ENCODE data around the gene CCNI. TPM values are rescaled to one million over a fixed set of nuclear protein-coding genes. Genes with fewer than 3 reads are reported as not detected.

CCNI gene
- total and polyA plus RNA-seq, 4 donors: 36.2 to 87.5 (median 62.3) TPM

DNA sequence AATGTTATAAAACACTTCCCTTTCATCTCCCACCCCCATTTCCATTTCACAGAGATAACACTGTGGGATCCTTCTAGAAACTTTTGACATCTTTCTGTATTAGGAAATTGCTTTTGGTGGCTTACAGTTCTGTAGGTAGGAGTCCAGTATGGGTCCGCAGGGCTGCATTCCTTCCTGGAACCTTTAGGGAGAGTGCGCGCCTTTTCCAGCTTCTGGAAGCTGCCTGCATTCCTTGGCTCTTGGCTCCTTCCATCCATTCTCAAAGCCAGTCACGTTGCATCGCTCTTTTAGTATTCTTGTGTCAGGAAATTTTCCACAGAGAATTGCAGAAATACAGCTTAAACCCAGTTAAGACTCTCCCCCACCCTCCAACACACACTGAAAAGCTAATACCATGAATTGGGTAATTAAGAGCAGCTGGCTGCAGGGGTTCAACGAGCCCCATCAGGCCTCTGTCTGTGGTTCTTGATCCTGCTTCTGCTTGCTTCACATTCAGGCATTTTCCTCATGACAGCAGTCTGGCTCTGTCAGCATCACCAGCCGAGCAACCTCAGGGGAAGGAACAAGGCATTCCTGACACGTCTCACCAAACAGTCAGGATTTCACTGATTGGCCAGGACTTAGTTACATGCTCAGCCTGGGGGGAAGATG is 77.4 kb downstream of the CCNI start:
- Histone ChIP-seq H3K9ac (ENCODE audit: low read depth in 1 of 2, low read length in 2 of 2) (no peak overlapping the region), H3K27me3 (ENCODE audit: control insufficient read depth in 4 of 4, insufficient read depth in 4 of 4, low read length in 3 of 4) (no peaks in the 10 kb centered on the region), H3K4me1 (ENCODE audit: control insufficient read depth in 4 of 4, insufficient read depth in 4 of 4, low read length in 3 of 4) (no peaks in the 10 kb centered on the region), H3K9me3 (ENCODE audit: control insufficient read depth in 4 of 4, low read length in 3 of 4) (no peaks in the 10 kb centered on the region), H3K36me3 (ENCODE audit: control insufficient read depth in 4 of 4, insufficient read depth in 3 of 4, low read depth in 1 of 4, low read length in 3 of 4) (peaks cover 0 to 17% (median 11%) of the 10 kb centered on the region in 4 donors), H3K4me3 (ENCODE audit: low read depth in 1 of 3, low read length in 3 of 3) (no peak overlapping the region), H3K27ac (ENCODE audit: low read depth in 1 of 2, low read length in 2 of 2) (no peak overlapping the region)
- TF ChIP-seq, protein P1, sequence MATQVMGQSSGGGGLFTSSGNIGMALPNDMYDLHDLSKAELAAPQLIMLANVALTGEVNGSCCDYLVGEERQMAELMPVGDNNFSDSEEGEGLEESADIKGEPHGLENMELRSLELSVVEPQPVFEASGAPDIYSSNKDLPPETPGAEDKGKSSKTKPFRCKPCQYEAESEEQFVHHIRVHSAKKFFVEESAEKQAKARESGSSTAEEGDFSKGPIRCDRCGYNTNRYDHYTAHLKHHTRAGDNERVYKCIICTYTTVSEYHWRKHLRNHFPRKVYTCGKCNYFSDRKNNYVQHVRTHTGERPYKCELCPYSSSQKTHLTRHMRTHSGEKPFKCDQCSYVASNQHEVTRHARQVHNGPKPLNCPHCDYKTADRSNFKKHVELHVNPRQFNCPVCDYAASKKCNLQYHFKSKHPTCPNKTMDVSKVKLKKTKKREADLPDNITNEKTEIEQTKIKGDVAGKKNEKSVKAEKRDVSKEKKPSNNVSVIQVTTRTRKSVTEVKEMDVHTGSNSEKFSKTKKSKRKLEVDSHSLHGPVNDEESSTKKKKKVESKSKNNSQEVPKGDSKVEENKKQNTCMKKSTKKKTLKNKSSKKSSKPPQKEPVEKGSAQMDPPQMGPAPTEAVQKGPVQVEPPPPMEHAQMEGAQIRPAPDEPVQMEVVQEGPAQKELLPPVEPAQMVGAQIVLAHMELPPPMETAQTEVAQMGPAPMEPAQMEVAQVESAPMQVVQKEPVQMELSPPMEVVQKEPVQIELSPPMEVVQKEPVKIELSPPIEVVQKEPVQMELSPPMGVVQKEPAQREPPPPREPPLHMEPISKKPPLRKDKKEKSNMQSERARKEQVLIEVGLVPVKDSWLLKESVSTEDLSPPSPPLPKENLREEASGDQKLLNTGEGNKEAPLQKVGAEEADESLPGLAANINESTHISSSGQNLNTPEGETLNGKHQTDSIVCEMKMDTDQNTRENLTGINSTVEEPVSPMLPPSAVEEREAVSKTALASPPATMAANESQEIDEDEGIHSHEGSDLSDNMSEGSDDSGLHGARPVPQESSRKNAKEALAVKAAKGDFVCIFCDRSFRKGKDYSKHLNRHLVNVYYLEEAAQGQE (IDR thresholded peaks at IDR 0.05): no peak
- TF ChIP-seq, protein P2, sequence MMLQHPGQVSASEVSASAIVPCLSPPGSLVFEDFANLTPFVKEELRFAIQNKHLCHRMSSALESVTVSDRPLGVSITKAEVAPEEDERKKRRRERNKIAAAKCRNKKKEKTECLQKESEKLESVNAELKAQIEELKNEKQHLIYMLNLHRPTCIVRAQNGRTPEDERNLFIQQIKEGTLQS (IDR thresholded peaks at IDR 0.05): no peak
- no peak for TF ChIP-seq FOXA2 (IDR thresholded peaks at IDR 0.05)
- TF ChIP-seq, protein P3, sequence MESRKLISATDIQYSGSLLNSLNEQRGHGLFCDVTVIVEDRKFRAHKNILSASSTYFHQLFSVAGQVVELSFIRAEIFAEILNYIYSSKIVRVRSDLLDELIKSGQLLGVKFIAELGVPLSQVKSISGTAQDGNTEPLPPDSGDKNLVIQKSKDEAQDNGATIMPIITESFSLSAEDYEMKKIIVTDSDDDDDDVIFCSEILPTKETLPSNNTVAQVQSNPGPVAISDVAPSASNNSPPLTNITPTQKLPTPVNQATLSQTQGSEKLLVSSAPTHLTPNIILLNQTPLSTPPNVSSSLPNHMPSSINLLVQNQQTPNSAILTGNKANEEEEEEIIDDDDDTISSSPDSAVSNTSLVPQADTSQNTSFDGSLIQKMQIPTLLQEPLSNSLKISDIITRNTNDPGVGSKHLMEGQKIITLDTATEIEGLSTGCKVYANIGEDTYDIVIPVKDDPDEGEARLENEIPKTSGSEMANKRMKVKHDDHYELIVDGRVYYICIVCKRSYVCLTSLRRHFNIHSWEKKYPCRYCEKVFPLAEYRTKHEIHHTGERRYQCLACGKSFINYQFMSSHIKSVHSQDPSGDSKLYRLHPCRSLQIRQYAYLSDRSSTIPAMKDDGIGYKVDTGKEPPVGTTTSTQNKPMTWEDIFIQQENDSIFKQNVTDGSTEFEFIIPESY (IDR thresholded peaks at IDR 0.05): no peak
- TF ChIP-seq RAD21 (IDR thresholded peaks at IDR 0.05): no peak
- no peak for TF ChIP-seq EGR1 (IDR thresholded peaks at IDR 0.05; ENCODE audit: low read depth in 2 of 2)
- TF ChIP-seq NR2F2 (IDR thresholded peaks at IDR 0.05): no peak
- no peak for TF ChIP-seq HNF4G (IDR thresholded peaks at IDR 0.05)
- no peak for TF ChIP-seq RXRA (IDR thresholded peaks at IDR 0.05)
- TF ChIP-seq, protein P4, sequence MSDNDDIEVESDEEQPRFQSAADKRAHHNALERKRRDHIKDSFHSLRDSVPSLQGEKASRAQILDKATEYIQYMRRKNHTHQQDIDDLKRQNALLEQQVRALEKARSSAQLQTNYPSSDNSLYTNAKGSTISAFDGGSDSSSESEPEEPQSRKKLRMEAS (IDR thresholded peaks at IDR 0.05): no peak
- TF ChIP-seq GABPA (IDR thresholded peaks at IDR 0.05 in 1 of 2, conservative IDR thresholded peaks at IDR 0.05 in 1 of 2): no peak
- TF ChIP-seq JUND (IDR thresholded peaks at IDR 0.05): no peak
- TF ChIP-seq, protein P5, sequence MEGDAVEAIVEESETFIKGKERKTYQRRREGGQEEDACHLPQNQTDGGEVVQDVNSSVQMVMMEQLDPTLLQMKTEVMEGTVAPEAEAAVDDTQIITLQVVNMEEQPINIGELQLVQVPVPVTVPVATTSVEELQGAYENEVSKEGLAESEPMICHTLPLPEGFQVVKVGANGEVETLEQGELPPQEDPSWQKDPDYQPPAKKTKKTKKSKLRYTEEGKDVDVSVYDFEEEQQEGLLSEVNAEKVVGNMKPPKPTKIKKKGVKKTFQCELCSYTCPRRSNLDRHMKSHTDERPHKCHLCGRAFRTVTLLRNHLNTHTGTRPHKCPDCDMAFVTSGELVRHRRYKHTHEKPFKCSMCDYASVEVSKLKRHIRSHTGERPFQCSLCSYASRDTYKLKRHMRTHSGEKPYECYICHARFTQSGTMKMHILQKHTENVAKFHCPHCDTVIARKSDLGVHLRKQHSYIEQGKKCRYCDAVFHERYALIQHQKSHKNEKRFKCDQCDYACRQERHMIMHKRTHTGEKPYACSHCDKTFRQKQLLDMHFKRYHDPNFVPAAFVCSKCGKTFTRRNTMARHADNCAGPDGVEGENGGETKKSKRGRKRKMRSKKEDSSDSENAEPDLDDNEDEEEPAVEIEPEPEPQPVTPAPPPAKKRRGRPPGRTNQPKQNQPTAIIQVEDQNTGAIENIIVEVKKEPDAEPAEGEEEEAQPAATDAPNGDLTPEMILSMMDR (IDR thresholded peaks at IDR 0.05; ENCODE audit: low read depth, low read length, missing input control): no peak
- TF ChIP-seq HNF4A (conservative IDR thresholded peaks at IDR 0.05): no peak
- no peak for TF ChIP-seq YY1 (IDR thresholded peaks at IDR 0.05)
- no peak for TF ChIP-seq FOXA1 (IDR thresholded peaks at IDR 0.05)
- no peak for TF ChIP-seq TAF1 (conservative IDR thresholded peaks at IDR 0.05)
- TF ChIP-seq SP1 (IDR thresholded peaks at IDR 0.05): no peak
- 94% methylated on average over 8 of the region's 8 CpGs for WGBS
- DNase-seq (ENCODE audit: low spot score): no peak
